HG03439 (cell line): Measurements from ENCODE around the gene SMAD1.

Experiments used
- ATAC-seq: cut with Tn5 transposase; IDR thresholded peaks from one replicate; pipeline ENCODE4 v1.9.1; 2021; ENCODE audit warnings: mild to moderate bottlenecking, moderate library complexity; ENCODE audit not compliant: unreplicated experiment

Gene SMAD1

GRCh38 chr4:145481164-145481941 lies at the start of gene SMAD1:
SMAD1 (plus strand) TSS chr4:145481853; CDS start chr4:145514614, 32,761 bp downstream.
- ATAC-seq: peak; percentile 51

DNA sequence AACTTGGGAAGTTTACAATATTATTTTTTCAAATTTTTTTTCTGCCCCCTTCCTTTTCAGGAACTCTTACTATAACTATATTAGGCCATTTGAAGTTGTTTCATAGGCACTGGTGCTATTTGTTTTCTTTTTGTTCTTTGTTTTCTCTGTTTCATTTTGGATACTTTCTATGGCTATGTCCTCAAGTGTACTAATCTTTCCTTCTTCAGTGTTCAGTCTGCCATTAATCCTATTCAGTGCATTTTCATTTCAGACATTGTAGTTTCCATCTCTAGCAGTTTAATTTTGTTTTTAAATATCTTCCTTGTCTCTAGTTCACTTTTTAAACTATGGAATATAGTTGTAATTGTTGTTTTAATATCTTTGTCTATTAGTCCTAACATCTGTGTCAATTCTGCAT lies 48.0 kb upstream of the SMAD1 start:
- ATAC-seq: no peak

DNA sequence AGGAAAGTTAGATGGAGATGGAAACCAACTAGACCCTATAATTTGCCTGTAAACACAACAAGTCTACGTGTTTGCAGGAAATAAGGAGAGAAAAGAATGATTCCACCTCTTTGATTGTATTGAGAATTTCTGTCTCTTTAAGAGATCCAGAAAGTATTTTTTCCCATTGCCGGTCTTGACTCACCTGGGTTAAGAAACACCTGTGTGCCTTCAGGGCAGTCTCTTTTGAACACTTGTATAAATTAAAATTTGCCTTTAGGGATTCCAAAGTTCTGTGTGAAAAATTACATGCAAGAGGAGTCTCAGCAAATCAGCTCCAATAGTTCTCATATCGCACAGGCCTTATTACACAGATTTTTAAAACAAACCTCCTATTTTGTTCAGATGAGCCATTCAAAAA lies 46.0 kb upstream of the SMAD1 start:
- no peak for ATAC-seq

- no peak for ATAC-seq
These were observed 45.5 kb upstream of the SMAD1 start for GRCh38 chr4:145436114-145436513.

DNA sequence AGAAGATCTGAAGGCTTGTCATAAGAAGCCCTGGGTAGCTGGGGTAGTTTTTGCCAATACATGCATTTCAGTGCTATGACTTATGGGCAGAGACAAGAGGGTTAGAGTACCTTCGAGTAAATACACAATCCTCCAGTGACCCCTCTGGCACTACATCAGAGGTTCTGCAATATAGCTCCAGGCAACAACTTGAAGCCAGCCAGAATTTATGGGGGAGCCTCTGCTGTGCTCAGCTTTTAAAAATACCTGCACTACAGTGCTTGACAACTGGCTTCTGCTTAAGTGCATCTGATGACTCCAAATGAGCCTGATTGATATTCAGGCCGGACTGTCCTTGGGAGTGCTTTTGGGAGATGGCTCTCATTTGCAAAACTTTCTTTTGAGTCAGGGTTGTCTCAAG lies 44.9 kb upstream of the SMAD1 start:
- no peak for ATAC-seq

DNA sequence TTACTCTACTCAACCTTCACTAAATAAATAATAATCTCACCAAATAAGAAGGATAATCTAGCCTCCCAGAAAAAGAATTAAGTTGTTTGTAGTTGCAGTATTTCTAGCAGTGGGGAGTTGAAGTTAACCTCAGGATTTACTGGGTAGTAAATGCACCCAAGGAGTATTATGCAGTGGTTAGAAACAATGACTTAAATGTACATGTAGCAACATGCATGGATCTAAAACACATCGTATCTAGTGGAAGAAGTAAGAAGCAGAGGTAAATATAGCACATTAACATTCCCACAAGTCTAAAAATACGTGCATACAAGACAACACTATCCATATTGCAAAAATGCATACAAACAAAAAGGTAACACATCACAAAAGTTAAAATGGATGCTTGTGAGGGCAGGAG lies 44.2 kb upstream of the SMAD1 start:
- no peak for ATAC-seq

DNA sequence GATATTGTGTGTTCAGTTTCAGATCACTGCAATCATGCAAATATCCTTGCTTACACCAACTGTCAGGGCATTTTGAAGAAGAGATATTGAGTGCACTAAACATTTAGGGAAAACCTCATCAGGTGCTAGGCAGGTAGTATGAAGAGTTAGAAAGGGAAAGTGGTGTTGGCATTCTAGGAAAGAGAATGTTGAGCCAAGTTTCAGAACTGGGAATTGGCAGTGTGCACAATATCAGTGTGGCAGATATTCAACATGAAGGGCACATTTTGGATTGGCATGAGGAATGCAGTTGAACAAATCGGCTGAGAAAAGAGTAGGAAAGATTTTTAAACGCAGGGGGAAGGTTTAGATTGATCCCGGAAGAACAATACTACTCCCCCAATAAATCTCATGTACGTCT lies 43.4 kb upstream of the SMAD1 start:
- no peak for ATAC-seq

GRCh38 chr4:145440292-145441007 lies 41.2 kb upstream of the SMAD1 start:
- no peak for ATAC-seq

- no peak for ATAC-seq
These were observed 35.5 kb upstream of the SMAD1 start for GRCh38 chr4:145446184-145446583.

GRCh38 chr4:145451895-145452294 lies 29.8 kb upstream of the SMAD1 start:
- no peak for ATAC-seq

- no peak for ATAC-seq
These were observed 29.0 kb upstream of the SMAD1 start for GRCh38 chr4:145452447-145453162.

DNA sequence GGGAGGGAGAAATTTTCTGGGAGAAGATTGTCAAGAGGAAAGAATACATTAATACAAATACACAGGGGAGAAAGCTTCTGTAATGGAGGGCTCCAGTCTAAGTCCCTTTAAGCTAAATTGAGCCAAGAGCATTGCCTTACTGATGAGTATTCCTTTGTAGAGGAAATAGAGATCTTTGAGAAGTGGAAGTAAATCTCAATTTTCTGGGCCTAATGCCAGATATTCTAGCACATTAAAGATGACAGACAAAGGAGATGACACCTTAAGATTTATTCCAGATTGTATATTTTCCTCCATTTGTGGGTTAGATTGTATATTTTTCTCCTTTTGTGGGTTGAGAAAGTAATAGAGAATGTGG lies 28.5 kb upstream of the SMAD1 start:
- no peak for ATAC-seq

DNA sequence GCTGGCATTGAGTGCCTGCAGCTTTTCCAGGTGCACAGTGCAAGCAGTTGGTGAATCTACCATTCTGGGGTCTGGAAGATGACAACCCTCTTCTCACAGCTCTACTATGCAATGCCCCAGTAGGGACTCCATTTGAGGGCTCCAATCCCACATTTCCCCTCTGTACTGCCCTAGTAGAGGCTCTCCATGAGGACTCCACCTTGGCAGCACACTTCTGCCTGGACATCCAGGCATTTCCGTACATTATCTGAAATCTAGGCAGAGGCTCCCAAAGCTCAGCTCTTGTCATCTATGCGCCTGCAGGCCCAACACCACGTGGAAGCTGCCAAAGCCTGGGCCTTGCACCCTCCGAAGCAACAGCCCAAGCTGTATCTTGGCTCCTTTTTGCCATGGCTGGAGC lies 8.4 kb upstream of the SMAD1 start:
- no peak for ATAC-seq

DNA sequence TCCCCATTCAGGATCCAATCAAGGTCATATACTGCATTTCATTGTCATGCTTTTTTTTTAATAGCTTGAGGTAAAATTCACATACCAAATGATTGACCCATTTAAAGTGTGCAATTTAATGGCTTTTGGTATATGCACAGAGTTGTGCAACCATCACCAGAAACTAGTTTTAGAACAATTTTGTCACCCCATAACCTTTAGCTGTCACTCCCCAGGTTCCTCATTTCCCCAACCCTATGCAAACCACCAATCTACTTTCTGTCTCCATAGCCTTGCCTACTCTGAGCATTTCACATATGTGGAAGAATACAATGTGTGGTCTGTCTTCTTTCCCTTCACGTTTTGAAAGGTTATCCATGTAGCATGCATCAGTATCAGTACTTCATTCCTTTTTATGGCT lies 1.4 kb upstream of the SMAD1 start:
- no peak for ATAC-seq

DNA sequence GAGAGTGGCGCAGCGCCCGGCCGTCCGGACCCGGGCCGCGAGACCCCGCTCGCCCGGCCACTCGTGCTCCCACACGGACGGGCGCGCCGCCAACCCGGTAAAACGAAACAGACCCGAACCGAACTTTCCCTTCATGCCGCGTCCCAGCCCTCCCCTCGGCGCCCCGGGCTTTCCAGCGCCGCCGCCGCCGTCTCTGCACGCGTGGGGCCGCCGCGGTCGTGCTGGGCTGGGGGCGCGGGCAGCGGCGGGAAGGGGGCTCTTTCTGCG lies 222 bp downstream of the SMAD1 start:
- no peak for ATAC-seq

GRCh38 chr4:145482209-145483037 lies 770 bp downstream of the SMAD1 start:
- ATAC-seq: peak; percentile 36

- ATAC-seq: no peak
These were observed 1.9 kb downstream of the SMAD1 start for GRCh38 chr4:145483514-145483913.

GRCh38 chr4:145484225-145484846 lies 2.7 kb downstream of the SMAD1 start:
- ATAC-seq: no peak

- no peak for ATAC-seq
These were observed 3.5 kb downstream of the SMAD1 start for GRCh38 chr4:145485120-145485519.

GRCh38 chr4:145486603-145487002 lies 5.0 kb downstream of the SMAD1 start:
- no peak for ATAC-seq

- peak; percentile 93 for ATAC-seq
These were observed 6.0 kb downstream of the SMAD1 start for GRCh38 chr4:145487631-145488030.
